Placental pericyte (primary cell): ENCODE results near the gene SIRT5. TPM values are rescaled to one million over a fixed set of nuclear protein-coding genes. Genes with fewer than 3 reads are reported as not detected.

ENCODE experiments used
- total RNA-seq: library from RNA; depleted of rRNA; stranded (reverse); fragments of >200 nt; gene quantifications from 2 replicates; pipeline ENCODE4 v1.2.3, GENCODE V29; 2012

The SIRT5 gene
- total RNA-seq = 4.4 and 6.9 TPM in 2 replicates

DNA sequence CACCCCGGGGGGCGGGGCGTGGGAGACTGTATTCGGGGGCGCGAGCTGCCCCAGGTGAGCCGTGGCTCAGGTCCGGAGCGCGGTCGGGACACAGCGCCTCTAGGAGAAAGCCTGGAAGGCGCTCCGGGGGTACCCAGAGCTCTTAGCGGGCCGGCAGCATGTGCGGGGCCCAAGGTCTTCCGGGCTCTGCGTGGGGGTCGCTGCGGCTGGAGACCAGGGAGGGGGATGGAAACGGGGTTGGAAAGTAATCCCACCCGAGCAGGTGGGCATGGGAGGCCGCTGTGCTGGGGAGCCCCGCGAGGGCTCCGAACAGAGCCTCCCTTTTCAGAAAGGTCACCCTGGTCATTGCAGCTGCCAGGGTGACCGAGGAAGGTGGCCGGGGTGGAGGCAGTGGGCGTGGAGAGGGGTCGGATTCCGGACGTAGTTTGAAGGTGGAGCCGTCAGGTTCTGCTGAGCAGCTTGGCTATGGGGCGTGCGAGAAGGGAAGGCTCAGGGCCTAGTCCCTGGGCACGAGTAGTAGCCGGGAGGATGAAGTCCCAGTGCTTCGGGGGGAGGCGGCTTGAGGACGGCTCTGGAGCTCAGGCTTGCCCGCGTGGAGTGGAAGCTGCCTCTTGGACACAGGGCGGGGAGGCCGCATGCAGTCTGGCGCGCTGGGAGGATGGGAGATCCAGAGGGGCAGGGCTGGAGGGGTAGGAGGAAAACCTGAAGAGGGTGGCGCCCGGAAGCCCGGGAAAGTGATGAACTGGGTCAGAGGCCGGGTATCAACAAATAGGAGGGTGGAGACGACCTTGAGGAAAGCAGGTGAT is at the start of gene SIRT5:
Gene SIRT5 (plus strand): TSS at position 31 of the 806 bp plus-strand sequence. CDS start 9,510 bp downstream, outside the sequence.

DNA sequence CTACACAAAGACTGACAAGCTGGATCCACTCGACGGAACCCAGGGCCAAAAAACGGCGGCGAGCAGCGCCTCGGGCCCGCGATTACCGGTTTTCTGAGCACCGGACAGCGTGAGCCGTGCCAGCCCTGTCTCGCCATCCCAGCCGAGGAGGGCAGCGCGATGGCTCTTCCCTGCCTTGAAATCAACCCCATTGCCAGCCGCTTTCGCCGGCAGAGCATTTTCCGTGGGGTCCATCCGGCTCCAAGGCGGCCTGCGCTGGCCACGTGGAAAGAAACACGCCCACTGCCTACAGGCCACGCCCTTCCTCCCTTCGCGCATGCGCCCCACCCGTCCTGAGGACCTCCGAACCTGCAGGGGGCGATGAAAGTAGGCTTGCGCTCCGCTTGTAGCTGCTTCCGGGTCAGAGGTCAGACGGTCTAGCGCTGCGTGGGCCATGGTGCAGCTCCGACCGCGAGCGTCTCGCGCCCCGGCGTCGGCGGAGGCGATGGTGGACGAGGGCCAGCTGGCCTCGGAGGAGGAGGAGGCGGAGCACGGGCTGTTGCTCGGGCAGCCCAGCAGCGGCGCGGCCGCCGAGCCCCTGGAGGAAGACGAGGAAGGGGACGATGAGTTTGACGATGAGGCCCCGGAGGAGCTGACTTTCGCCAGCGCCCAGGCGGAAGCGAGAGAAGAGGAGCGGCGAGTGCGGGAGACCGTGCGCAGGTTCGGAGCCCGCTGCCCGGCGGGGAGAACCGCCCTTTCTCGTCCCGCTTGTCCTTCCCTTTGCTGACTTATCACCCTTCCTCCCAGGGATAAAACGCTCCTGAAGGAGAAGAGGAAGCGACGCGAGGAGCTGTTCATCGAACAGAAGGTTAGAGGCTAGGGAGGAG is 40.8 kb downstream of the SIRT5 start, which contains the start of gene NOL7:
Gene NOL7 (plus strand): TSS at position 410 of the 866 bp plus-strand sequence. CDS start 24 bp downstream, at position 434.

Other genes with a start within 250 kb of the SIRT5 start
- gene TBC1D7, start 246.1 kb upstream of the SIRT5 start, total RNA-seq = 22.8 and 28.4 TPM in 2 replicates
- gene GFOD1, start 87.0 kb upstream of the SIRT5 start, total RNA-seq = 9.4 and 10.3 TPM in 2 replicates
- gene NOL7, start 40.7 kb downstream of the SIRT5 start, total RNA-seq = 55.3 and 107 TPM in 2 replicates
- gene RANBP9, start 137.2 kb downstream of the SIRT5 start, total RNA-seq = 26.3 and 34.6 TPM in 2 replicates
- gene MCUR1, start 240.0 kb downstream of the SIRT5 start, total RNA-seq = 13.3 and 13.5 TPM in 2 replicates